Measurements from ENCODE around the gene PATL1.
"Not testable (repeated sequence)": the region's sequence is repeated elsewhere in the genome, so short reads cannot be mapped to it uniquely, and the experiment has no call there.

The PATL1 gene

GRCh38 chr11:59678118-59678812 is 9.4 kb upstream of the PATL1 start:
- DNase-seq (ENCODE audit: low read depth, low spot score): no peak
- no peak overlapping the region for H3K4me3 ChIP-seq (ENCODE audit: low read length)

DNA sequence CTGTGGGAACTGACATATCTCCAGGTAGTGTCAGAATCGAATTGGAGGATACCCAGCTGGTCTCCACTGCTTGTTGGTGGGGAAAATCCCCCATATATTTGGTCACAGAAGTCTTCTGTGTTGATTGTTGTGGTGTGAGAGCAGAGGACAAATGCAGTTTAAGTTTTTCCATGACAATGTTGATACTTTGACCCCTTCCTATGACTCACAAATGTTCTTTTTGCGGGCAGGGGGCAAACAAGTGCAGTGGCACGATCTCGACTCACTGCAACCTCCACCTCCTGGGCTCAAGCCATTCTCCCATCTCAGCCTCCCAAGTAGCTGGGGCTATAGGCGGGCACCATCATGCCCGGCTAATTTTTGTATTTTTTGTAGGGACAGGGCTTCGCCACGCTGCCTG is 7.4 kb upstream of the PATL1 start:
- no peak for DNase-seq (ENCODE audit: low read depth, low spot score)
- H3K4me3 ChIP-seq (ENCODE audit: low read length): no peak overlapping the region

- no peak overlapping the region for H3K4me3 ChIP-seq (ENCODE audit: low read length)
- no peak for DNase-seq (ENCODE audit: low read depth, low spot score)
These were observed 5.5 kb upstream of the PATL1 start for GRCh38 chr11:59674291-59674690.

DNA sequence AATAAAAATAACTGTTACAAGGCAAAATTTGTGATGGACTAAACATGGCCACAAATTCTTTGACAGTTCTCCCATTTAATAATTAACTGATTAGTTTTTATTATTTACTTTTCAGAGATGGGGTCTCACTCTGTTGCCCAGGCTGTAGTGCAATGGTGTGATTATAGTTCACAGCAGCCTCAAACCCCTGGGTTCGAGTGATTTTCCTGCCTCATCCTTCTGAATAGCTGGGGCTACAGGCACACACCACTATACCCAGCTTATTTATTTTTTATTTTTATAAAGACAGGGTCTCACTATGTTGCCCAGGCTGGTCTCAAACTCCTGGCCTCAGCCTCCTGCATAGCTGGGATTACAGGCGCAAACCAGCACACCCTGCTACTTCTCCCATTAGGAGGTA is 4.5 kb upstream of the PATL1 start:
- no peak for DNase-seq (ENCODE audit: low read depth, low spot score)
- no peak overlapping the region for H3K4me3 ChIP-seq (ENCODE audit: low read length)

DNA sequence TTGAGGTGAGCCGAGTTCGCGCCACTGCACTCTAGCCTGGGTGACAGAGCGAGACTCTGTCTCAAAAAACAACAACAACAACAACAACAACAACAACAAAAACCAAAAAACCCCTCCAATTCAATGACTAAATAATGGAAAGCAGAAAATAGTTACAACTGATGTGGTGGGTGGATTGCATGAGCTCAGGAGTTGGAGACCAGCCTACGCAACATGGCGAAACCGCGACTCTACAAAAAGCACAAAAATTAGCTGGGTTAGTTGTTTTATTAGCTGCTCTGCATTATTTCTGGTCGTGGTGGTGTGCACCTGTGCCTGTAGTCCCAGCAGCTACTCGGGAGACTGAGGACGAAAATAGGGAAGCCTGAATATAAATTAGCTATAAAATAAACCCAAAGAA is 2.6 kb upstream of the PATL1 start:
- no peak overlapping the region for H3K4me3 ChIP-seq (ENCODE audit: low read length)
- DNase-seq (ENCODE audit: low read depth, low spot score): no peak

DNA sequence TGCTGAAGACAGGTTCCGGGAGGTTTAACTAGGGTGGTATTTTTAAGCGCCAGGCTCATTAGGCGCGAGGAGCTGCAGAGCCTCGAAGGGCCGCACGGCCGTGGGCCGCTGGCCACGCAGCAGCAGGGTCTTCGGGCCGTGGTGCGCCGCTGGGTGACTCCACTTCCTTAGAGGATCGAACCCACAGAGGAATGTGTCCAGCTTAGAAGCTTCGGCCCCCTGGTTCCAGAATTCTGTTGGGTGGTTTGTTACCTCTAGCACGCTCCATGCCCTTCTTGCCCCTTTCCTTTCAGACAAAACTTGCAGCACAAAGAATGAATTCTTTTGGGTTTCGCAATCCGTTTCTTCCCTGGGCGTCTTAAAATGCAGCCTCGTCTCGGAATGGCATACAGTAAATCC is 773 bp upstream of the PATL1 start:
- H3K4me3 ChIP-seq (ENCODE audit: low read length): peak overlapping the region; percentile 86
- DNase-seq (ENCODE audit: low read depth, low spot score): no peak

DNA sequence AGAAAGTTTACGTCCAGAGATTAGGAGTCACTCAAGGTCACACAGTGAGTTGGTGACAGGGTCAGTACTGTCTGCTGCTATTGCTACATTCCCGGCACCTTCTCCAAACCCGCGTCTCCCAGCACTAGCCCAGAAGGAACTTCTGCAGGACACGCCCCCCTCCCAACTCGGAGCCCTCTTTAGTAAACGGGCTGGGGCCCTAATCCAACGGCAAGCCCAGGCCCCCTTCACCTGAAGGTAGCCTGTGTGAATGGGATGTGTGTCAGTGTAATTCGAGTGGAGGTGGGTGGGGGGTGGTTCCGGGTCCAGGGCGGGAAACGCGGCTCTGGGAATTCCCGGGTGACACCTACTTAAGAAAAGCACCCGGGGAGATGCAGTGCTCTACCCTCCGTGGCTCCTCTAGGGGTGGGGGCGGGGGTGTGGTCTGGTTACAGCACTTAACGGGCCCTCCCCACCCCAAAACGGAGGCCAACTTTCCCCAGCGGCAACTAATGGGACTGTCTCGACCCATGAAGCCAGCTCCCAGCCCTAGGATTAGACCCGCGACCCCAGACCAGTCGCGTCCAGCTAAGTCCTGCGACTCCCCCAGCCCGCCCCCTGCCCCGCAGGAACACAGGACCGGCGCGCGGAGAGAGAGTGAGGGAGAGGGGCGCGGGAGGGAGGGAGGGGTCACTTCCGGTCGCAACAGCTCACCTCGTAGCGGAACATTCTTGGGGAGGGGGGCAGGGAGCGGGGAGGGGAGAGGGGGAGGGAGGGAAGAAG is 468 bp downstream of the PATL1 start:
- peak; percentile 21 for DNase-seq (ENCODE audit: low read depth, low spot score)
- H3K4me3 ChIP-seq (ENCODE audit: low read length): peak overlapping the region; percentile 84

DNA sequence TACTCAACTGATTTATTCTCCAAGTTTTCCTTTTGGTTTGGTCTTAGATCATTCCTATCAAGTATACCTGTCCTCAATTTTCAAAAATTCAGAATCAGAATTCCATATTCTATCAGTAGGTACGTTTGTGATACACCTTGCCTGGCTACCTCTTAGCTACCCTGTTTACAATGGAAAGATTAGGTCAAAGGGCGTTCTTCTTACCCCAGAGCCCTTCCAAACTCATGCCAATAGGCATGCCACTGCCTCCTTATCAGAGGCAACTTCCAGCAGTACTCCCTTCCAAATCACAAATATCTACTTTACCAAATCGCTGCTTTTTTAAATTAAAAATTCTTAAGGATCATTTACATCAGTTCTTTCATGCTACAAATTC is 1.0 kb downstream of the PATL1 start:
- H3K4me3 ChIP-seq (ENCODE audit: low read length): peak overlapping the region; percentile 84
- no peak for DNase-seq (ENCODE audit: low read depth, low spot score)

GRCh38 chr11:59666969-59667368 is 1.9 kb downstream of the PATL1 start:
- no peak overlapping the region for H3K4me3 ChIP-seq (ENCODE audit: low read length)

GRCh38 chr11:59660621-59661020 is 8.2 kb downstream of the PATL1 start:
- no peak for DNase-seq (ENCODE audit: low read depth, low spot score)
- H3K4me3 ChIP-seq (ENCODE audit: low read length): no peak overlapping the region

More at GRCh38 chr11:59666969-59667368, 1.9 kb downstream of the PATL1 start:
- no peak for DNase-seq (ENCODE audit: low read depth, low spot score)

DNA sequence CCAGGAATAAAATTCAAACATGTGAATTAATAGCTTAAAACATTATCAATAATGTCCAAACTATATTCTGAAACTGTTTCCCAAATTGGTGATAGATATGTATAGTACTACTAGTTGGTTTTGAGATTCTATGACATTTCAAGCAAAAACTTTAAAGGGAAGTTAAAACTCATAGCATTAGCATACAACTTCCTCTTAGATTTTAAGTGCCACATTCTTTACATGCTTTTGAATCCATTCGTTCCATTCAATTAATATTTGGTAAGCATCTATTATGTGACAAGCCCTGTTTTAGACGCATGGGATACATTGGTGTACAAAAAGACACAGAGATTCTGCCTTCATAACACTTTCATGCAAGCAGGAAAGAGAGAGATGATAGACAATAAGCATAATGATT is 8.9 kb downstream of the PATL1 start:
- H3K4me3 ChIP-seq (ENCODE audit: low read length): no peak overlapping the region
- DNase-seq (ENCODE audit: low read depth, low spot score): no peak

- DNase-seq (ENCODE audit: low read depth, low spot score): no peak
- H3K4me3 ChIP-seq (ENCODE audit: low read length): no peak overlapping the region
These were observed 10.8 kb downstream of the PATL1 start for GRCh38 chr11:59658036-59658435.

DNA sequence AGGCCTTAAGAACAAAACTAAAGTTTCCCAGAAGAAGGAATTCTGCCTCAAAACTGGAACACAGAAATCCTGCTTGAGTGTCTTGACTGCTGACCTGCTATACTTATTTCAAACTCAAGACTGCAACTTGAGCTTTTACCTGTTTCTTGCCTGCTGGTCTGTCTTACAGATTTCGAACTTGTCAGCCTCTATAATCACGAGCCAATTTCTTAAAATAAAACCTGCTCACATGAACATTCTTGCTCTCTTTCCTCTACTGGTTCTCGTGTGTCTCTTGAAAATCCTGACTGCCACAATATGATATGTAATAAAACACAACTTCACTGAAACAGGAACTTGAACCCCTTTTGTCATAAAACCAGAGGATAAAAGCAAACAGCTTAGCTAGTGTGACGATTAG is 13.9 kb downstream of the PATL1 start:
- no peak overlapping the region for H3K4me3 ChIP-seq (ENCODE audit: low read length)
- DNase-seq (ENCODE audit: low read depth, low spot score): no peak

- H3K4me3 ChIP-seq (ENCODE audit: low read length): no peak overlapping the region
- no peak for DNase-seq (ENCODE audit: low read depth, low spot score)
These were observed 21.4 kb downstream of the PATL1 start for GRCh38 chr11:59647245-59647980.

DNA sequence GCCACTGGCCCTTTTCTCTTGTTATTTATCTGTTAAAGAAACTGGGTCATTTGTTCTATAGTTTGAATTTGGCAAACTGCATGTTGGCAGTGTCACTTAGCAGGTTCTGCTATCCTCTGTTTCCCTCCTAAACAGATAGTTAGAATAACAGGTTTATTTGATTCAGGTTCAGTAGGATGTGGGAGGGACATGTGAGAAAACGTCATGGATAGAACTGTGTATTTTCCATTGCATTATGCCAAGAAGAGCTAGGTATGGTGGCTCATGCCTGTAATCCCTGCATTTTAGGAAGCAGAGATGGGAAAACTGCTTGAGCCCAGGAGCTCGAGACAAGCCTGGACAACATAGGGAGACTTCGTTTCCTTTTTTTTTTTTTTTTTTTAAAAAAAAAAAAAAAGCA is 24.3 kb downstream of the PATL1 start:
- no peak for DNase-seq (ENCODE audit: low read depth, low spot score)
- no peak overlapping the region for H3K4me3 ChIP-seq (ENCODE audit: low read length)

GRCh38 chr11:59643390-59643789 is 25.4 kb downstream of the PATL1 start:
- DNase-seq (ENCODE audit: low read depth, low spot score): no peak
- H3K4me3 ChIP-seq (ENCODE audit: low read length): no peak overlapping the region

DNA sequence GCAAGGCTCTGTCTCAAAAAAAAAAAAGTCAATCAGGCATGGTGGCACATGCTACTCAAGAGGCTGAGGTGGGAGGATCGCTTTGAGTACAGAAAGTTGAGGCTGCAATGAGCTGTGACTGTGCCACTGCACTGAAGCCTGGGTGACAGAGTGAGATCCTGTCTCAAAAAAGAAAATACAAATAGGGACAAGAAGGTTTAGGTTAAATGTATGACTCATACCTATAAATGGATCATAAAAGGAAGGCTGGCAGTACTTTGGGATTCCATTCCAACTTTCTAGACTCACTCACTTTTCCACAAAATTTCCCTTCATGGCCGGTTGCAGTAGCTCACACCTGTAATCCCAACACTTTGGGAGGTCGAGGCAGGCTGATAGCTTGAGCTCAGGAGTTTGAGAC is 27.7 kb downstream of the PATL1 start:
- no peak for DNase-seq (ENCODE audit: low read depth, low spot score)

GRCh38 chr11:59630493-59630892 is 38.3 kb downstream of the PATL1 start:
- H3K4me3 ChIP-seq (ENCODE audit: low read length): no peak overlapping the region
- DNase-seq (ENCODE audit: low read depth, low spot score): no peak

More for the DNA sequence above, 27.7 kb downstream of the PATL1 start:
- no peak overlapping the region for H3K4me3 ChIP-seq (ENCODE audit: low read length)

- no peak for DNase-seq (ENCODE audit: low read depth, low spot score)
- no peak overlapping the region for H3K4me3 ChIP-seq (ENCODE audit: low read length)
These were observed 38.8 kb downstream of the PATL1 start for GRCh38 chr11:59629996-59630395.

GRCh38 chr11:59626969-59627368 is 41.9 kb downstream of the PATL1 start:
- H3K4me3 ChIP-seq (ENCODE audit: low read length); DNase-seq (ENCODE audit: low read depth, low spot score): not testable (repeated sequence)
